ENCODE data around the gene MDH1.

DNA sequence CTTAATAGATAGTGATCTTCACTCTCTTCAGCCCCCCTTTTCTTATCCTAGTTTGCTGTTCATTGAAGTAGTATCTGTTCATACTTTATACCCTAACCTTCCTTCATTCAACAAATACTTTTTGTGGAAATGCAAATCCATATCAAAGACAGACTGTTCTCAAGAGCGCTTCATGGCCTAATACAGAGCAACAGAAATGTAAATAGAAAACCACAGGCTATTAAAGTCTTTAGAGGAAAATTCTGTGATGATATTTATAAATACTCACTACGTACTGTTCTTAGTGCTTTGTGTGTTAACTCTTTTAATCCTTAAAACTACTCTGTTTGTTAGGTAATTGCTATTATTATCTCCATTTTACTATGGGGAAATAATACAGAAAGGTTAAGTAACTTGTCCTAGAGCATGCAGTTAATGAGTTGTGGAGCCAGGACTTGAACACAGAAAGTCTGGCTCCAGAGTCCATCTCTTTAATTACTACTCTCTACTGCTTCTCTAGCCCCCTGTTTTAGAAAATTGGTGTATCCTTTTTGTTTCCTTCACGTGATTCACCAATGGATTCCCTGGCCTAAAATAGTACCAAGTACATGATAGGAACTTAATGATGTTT lies 2.9 kb downstream of the MDH1 start:
- TF ChIP-seq EZH2 (IDR thresholded peaks at IDR 0.05) (no peak), POLR2AphosphoS5 (IDR thresholded peaks at IDR 0.05; ENCODE audit: borderline replicate concordance, low read depth, low read length) (no peak)

Measured in SK-N-MC (cell line).